CD4-positive, alpha-beta T cell treated with Interleukin-12 subunit alpha and Interleukin-12 subunit beta, for 1 hour (primary cell): ENCODE results near the gene PRR15.
"Not testable (repeated sequence)": the region's sequence is repeated elsewhere in the genome, so short reads cannot be mapped to it uniquely, and the experiment has no call there.

Experiments
- DNase-seq: peaks from one replicate; pipeline ENCODE4 v3.0.0-alpha.2; 2020

The PRR15 gene

DNA sequence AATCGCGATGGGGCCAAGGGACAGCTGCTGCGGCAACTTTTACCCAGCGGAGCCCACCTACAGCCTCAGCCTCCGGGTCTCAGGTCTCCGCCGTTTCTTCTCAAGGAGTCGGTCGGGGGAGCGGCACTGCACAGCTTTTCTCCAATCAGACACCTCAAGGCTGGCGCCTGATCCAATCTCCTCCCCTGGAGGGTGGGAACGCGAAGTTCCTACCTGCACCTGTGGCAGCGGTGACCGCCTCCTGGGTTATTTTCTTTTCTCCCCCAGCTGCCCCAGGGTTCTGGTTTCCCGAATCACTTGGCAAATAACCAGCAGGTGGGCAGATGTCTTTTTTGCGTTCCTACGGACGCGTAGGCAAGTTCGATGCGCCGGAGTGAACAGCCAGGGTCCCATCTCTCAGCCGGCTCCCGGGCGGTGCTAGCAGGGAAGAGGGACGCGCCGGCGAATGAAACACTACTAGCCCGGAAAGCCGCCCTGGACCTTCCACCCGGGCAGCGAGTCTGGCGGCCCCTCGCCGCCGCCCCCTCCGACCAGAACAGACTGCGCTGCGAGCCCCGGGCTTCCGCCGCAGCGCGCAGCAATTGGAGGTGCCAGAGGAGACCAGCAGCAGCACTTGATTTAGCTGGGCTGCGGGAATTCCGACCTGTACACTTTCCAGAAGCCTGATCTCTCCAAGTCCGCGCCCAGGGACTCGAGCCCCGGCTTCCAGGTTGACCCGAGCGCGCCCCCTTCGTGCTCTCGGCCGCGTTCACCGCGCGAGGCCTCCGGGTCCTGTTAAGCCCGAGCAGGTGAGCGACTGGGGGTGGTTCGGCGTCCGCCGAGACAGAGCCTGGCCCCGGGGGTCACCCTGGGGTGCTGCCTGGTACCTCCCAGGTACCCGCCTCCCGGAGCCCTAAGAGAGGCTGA is at the start of gene PRR15:
Gene PRR15 (plus strand): TSS at position 246 of the 906 bp plus-strand sequence. CDS start 2,495 bp downstream, outside the sequence.
- DNase-seq: no peak

DNA sequence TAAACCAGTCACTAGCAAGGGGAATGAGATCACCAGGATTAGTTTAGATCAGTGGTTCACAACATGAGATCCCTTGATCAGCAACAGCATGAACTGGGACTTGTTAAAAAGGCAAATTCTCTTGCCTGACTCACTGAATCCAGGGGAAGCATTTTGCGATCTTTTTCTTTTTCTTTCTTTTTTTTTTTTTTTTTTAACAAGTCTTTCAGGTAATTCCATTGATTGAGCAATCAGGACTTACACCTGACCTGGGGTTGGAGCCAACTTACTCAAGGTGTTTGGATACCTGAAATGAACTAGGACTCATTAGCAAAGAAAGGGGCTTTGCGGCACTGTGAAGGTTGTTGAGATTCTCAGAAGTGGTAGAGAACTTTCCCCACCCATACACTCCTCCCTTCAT is 47.1 kb upstream of the PRR15 start:
- no peak for DNase-seq

GRCh38 chr7:29518616-29519015 is 45.0 kb upstream of the PRR15 start:
- no peak for DNase-seq

DNA sequence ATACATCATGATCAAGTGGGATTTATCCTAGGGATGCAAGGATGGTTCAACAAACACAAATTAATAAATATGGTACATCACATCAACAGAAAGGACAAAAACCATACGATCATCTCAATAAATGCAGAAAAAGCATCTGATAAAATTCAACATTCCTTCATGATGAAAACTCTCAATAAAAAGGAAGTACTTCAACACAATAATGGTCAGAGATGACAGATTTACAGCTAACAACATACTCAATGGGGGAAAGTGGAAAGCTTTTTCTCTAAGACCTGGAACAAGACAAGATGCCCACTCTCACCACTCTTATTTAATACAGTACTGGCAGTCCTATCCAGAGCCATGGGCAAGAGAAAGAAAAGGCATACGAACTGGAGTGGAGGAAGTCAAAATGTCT is 39.9 kb upstream of the PRR15 start:
- no peak for DNase-seq

DNA sequence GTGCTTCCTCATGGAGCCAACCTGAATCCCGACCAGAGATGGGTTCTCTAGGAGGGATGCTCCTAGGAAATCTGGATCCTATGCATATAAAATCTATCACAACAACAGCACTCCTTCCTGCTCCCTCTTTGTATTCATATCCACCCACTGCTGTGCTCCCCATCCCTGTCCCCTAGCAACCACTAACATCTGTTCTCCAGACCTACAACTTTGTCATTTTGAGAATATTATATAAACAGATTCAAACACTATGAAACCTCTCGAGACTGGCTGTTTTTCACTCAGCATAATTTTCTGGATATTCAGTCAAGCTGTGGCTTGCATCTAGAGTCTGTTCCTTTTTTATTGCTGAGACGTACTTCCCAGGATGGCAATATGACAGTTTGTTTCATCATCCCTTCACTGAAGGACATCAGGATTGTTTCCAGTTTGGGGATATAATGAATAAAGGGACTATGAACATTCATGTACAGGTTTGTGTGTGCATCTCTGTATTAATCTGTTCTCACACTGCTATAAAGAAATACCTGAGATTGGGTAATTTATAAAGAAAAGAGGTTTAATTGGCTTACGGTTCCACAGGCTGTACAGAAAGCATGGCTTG is 36.0 kb upstream of the PRR15 start:
- DNase-seq: no peak

GRCh38 chr7:29528526-29528925 is 35.1 kb upstream of the PRR15 start:
- not testable (repeated sequence) for DNase-seq

- DNase-seq: no peak
Observed at GRCh38 chr7:29538389-29538788, 25.2 kb upstream of the PRR15 start.

GRCh38 chr7:29539471-29539870 is 24.2 kb upstream of the PRR15 start:
- no peak for DNase-seq

DNA sequence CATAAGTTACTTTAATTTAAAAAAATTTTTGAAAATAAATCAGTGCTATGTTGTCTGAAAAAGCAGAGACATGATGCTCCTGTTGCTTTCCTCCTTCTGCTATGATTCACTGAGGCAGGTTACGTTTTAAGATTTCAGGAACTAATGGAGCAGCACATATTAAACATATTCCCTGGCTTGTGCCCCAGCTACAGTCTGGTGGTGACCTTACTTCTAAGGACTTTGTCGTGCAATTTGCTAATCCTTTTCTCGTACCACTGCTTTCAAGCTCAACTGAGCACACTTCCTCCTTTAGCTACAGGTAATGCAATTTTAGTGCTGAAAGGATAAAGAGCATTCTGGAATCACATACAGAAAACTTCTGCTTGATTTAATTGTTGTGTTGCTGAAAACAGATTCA is 16.2 kb upstream of the PRR15 start:
- DNase-seq: no peak

DNA sequence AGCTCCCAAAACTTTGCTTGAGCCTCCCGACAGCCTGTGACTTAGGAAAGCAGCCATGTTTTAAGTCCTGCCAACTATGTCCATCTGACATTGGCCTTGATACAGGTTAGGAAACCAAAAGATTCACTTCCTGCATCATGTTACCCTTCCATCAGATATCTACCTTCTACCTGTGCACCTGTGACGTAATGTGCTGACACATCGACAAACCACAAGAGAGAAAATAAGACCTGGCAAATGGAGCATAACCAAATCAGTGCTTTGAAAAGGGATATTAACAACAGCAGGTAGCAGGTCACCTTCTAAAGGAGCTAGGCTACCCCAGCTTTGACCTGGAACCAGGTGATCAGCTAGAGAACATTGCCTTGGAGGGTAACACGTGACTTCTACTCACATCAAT is 14.8 kb upstream of the PRR15 start:
- DNase-seq: no peak

GRCh38 chr7:29552392-29552791 is 11.2 kb upstream of the PRR15 start:
- DNase-seq: no peak

DNA sequence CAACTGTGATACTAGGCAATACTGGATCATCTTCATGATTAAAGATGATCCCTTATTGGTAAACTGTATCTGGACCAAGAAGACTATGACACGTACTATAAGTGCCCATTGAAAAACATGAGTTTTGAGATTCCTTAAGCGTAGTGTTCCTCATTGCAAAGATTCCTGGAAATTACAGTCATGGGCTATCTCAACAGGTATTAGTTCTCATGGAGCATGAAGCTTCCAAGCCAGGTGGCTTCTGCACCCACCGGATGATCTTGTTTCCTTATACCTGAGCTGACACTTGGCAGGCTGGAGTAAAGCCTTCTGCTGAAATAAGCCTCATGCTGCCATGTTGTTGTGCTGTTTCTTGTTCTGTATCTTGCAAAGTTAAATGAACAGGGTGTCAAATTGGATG is 8.6 kb upstream of the PRR15 start:
- DNase-seq: no peak

DNA sequence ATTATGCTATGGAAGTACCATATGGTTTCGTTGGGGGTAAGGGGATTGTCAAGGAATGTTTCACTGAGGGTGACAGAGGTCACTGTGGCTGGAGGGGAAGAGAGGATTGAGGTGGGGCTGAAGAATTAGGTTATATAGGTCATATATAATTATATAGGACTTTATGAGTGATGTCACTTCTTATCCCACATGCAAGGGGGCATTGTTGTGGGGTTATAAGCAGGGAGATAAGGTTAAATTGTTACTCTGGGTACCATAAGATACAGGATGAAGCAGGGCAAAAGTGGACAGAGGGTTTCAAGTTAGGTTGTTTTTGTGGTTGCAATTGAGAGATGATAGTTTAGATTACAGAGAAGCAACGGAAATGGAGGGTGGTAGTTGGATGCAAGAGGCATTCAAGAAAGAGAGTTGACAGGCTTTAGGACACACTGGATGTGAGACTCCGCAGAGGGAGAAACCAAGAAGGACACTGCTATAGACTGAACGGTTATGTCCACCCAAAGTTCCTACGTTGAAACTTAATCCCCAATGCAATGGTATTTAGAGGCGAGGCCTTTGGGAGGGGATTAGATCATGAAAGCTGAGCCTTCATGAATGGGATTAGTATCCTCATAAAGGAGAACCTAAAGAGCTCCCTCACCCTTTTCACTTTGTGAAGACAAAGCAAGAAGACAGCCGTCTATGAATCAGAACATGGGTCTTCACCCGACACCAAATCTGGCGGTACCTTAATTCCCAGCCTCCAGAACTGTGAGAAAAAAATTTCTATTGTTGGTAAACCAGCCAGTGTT is 7.0 kb upstream of the PRR15 start:
- no peak for DNase-seq

DNA sequence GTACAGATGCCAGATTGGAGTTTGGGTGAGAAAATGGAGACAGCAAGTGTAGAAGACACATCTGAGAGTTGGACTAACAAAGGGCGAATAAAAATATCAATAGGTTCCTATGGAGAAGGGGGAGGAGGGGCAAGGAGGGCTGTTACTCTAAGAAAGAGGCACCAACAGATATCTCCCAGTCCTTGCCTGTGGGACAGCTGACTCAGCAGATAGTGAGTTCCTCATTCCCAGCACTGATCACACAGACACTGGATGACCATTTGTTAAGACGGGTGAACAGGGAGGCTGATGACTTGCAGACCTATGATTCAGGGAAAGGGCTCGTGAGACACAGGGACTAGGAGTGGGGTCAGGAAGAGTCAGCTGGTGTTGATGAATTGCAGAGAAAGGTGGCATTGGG is 5.7 kb upstream of the PRR15 start:
- no peak for DNase-seq

DNA sequence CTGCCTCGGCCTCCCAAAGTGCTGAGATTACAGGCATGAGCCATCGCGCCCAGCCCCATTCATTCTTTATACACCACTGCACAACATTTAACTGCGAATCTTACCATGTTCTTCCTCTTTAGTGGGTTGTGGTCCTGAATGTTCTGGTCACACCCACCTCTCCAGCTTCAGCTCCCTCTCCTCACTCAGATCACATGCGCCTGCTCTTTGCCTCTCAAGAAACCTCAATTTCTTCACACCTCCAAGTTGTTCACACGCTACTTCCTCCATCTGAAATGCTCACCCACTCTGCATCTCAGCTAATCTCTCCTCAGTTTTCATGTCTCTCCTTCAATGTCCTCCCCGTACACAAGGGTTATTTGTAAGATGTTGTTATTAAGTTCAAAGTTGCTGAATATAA is 2.4 kb upstream of the PRR15 start:
- no peak for DNase-seq

DNA sequence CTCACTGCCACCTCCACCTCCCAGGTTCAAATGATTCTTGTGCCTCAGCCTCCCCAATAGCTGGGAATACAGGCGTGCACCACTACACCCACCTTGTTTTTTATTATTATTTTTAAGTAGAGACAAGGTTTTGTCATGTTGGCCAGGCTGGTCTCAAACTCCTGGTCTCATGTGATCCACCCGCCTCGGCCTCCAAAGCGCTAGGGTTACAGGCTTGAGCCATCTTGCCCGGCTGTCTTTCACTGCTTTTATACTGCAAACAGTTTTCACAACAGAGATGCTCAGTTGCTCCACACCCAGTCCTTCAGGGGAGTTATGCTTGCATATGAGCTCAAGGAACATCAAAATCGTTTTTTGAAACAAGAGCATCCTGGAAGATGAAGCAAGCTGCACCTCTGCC is 1.3 kb upstream of the PRR15 start:
- no peak for DNase-seq

GRCh38 chr7:29564496-29565223 is 1.0 kb downstream of the PRR15 start:
- no peak for DNase-seq

DNA sequence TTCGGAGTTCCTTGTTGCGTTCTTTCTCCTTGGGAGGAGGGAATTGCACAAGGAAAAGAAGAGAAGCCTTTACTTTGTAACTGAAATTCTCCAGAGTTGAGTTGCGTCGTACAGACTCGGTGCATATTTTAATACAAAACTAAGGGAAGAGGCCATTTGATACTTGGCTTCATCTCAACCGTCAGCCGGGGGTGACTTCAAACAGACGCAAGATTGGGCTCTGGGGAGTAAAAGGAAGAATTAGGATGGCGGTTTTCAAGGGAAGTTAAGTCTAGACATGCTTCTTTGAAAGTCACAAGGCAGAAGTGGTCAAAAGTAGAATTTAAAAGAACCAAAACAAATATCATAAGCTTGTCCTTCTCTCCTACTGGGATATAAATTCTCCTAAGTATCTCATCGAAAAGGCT is 1.6 kb downstream of the PRR15 start:
- DNase-seq: no peak

DNA sequence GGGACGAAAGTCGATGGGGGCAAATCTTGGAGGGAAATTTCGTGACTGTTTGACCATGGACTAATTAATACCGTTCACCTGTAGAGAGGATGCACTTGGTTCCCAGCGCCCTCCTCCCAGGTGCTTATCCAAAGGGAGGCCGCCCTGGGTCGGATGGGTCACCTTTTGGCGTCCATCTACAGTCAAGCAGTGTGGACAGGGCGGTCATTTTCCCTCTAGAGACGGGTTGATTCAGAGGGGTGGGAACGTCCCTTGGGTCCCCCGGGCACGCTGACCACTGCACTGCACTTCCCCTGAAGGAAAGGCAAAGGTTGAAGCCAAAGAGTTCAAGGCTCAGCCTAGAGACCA is 2.0 kb downstream of the PRR15 start:
- DNase-seq: no peak

- no peak for DNase-seq
Observed at GRCh38 chr7:29565982-29566746, 2.5 kb downstream of the PRR15 start.

GRCh38 chr7:29567174-29567573 is 3.5 kb downstream of the PRR15 start:
- DNase-seq: no peak

DNA sequence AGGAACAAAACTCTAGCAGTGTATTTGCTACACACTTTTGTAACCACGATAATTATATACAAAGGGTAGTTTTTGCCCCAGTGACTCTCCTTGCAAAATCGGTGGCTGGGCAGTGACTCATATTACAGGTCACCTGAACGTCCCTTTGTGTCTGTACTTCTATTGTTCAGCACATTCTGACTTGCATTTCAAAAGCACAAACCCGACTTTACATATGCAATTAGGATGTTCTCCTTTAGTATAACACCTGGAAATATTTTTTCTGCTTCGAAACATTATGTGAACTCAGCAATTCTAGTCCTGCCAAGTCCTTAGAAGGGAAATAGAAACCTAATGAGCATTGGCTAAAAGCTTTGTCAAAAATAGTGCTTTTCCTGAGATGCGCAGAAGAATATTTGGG is 6.0 kb downstream of the PRR15 start:
- DNase-seq: no peak
